GM13976 (cell line): ENCODE data around the gene HOXA1.

ENCODE experiments used
- DNase-seq: peaks from one replicate; pipeline ENCODE4 v3.0.0; 2012; ENCODE audit warnings: low spot score
- in situ Hi-C: fragments of 300-500 bp; cut with MboI; formaldehyde crosslinking; loops from one replicate; pipeline ENCODE4 v1.12.0; 2022; ENCODE audit warnings: low sequenced_read_pairs, mixed read lengths, inconsistent platforms; ENCODE audit not compliant: unreplicated experiment
- TF ChIP-seq, protein P1 (sequence below): IDR thresholded peaks from 2 replicates; pipeline ENCODE4 v1.5.1; 2012; ENCODE audit warnings: borderline replicate concordance, mild to moderate bottlenecking; ENCODE audit not compliant: insufficient read depth; ENCODE audit errors: extremely low read depth, missing control alignments, control extremely low read depth

HOXA1 gene

DNA sequence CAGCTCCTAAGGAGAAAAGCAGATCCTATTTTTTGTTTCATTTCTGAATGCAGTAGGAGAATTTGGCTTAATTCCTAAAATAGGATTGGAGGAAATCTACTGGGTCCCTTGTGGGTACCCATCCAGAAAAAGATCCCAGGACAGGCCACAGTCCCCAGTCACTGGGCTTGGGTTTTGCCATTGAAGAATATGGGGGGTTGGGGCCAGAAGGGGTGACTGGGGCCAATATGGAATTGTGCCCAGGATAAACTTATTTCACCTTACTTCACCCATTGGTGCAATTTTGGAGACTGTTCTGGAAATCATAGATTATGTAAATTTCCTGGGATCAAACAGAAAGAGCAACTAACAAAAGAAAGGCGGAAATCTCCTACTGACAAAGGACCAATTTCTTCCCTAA lies 42.7 kb upstream of the HOXA1 start:
- in situ Hi-C loops, result no loop called here
- TF ChIP-seq, protein P1, sequence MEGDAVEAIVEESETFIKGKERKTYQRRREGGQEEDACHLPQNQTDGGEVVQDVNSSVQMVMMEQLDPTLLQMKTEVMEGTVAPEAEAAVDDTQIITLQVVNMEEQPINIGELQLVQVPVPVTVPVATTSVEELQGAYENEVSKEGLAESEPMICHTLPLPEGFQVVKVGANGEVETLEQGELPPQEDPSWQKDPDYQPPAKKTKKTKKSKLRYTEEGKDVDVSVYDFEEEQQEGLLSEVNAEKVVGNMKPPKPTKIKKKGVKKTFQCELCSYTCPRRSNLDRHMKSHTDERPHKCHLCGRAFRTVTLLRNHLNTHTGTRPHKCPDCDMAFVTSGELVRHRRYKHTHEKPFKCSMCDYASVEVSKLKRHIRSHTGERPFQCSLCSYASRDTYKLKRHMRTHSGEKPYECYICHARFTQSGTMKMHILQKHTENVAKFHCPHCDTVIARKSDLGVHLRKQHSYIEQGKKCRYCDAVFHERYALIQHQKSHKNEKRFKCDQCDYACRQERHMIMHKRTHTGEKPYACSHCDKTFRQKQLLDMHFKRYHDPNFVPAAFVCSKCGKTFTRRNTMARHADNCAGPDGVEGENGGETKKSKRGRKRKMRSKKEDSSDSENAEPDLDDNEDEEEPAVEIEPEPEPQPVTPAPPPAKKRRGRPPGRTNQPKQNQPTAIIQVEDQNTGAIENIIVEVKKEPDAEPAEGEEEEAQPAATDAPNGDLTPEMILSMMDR, result no peak
- no peak for DNase-seq

DNA sequence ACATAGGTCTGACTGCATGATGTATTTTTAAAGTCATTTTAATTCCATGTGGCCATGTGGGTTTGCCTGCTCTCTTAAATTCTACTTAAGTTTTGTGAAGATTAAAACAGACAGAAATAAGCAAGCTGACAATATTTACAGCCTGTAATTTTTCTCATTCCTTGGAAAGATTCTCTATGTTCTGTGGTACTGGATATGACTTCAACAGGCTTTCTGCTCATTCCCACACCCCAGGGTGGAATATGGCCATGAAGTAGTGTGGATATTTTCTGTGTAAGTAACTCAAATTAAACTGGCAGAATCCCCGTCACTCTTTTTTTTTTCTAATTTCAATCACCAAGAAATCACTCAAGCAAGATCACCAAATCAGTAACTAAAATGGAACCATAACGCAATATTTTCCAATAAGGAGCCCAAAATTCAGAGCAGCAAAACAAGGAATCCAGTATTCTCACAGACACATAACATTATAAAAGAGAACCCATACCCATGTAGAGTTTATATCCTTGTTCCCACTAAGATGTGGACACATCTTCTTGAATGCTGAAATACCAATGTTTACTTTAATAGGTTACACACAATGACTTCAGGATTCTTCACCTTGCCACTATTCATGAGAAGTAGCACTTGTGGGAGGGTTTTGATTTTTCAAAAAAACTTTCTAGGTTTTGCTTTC lies 42.0 kb upstream of the HOXA1 start:
- DNase-seq, result no peak
- in situ Hi-C loops, result no loop called here
- TF ChIP-seq, protein P1, result no peak

DNA sequence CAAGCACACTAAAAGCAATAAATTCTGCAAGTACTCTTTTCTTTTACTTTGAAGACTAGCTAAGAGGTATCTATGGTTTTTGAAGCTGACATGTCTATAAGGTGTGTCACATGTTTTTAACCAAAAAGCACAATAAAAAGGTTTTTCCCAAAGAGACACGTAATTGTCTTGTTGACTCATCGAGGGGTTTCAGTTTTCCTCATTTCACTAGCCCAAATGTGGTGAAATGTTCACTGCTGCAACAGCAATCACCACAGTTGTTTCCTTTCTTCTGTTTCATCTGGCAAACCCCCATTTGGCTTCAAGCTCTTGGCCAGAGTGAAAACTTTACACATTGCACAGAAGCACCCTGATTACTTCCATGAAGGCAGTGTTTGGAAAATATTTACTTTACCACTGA lies 38.6 kb upstream of the HOXA1 start:
- TF ChIP-seq, protein P1, result no peak
- no peak for DNase-seq
- in situ Hi-C loops, result no loop called here

DNA sequence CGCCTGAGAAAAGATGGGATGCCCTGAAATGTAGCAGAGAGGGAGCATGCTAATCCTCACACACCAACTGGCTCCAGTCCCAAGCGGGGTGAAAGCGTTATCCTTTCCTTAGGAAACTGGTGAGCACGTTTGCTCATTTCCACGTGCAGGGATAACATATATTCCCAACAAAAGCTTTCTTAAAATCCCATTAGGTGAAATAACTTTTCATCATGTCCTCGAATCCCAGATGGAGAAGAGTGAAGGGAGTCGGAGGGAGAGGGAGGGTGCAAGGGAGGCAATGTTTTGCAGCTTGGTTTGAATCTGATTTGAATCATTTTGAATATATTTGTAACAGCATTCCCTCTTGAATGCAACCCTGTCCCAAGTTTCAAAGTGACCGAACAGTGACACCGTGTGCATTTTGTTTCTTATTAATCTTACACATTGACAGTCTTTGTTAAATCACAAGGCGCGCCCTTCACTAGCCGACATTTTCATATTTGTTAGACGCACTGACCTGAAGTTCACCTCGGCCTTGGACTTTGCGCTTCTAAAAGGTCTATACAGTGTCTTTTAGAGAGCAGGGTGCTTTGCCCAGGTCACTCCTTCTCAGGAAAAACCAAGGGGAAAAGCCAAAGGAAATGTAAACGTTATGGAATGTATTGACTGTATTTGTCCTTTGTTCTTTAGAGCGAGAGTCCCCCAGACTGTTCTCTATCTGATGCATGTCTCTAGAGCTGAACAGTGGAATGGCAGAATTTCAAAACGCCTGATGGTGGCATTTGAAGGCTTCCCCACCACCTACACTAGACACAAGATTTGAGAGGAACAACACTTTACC lies 37.8 kb upstream of the HOXA1 start:
- TF ChIP-seq, protein P1, result no peak
- no peak for DNase-seq
- in situ Hi-C loops, result no loop called here

DNA sequence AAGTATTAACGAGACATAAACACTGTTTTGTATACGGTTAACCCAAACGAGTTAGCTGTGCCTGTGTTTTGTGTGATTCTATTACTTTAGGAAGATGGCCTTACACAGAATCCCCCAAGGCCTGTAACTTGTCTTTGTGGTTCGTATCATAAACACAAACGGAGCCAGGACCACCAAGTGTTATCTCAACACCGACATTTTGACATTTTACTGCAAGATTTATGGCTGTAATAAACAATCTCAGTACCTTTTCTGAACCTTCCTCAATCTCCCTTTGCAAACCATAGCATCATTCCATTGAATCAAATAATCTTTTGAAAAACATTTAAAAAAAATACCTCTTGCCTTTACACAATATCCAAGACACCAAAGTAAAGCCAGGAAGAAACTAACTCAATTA lies 37.2 kb upstream of the HOXA1 start:
- in situ Hi-C loops, result no loop called here
- no peak for DNase-seq
- TF ChIP-seq, protein P1, result no peak

DNA sequence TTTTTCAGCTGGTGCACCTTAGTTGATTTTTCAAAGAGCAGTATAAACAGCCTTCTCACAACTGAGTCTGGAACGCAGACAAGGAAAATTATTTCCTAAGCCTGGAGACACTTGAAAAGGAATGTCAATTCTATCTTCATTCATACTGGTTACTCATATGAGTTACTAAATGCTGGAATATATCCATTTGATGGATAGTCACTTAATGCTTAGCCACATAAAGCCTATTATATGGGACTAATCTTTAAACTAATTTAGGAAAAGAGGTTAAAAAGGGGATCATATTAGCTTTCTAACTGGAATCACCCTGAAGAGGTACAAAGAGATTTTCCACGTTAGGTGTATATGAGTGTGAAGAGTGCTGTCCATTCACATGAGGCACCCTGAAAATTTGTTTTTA lies 36.4 kb upstream of the HOXA1 start:
- in situ Hi-C loops, result no loop called here
- TF ChIP-seq, protein P1, result no peak
- DNase-seq, result no peak
